Hepatic stellate cell (primary cell): ENCODE results near the gene KRTAP10-9.
"Not testable (repeated sequence)": the region's sequence is repeated elsewhere in the genome, so short reads cannot be mapped to it uniquely, and the experiment has no call there.

Experiments
- DNase-seq: peaks from one replicate; pipeline ENCODE4 v3.0.0; 2011; ENCODE audit warnings: low spot score

KRTAP10-9 gene

GRCh38 chr21:44595524-44595923, 31.4 kb upstream of the KRTAP10-9 start:
- DNase-seq = no peak

DNA sequence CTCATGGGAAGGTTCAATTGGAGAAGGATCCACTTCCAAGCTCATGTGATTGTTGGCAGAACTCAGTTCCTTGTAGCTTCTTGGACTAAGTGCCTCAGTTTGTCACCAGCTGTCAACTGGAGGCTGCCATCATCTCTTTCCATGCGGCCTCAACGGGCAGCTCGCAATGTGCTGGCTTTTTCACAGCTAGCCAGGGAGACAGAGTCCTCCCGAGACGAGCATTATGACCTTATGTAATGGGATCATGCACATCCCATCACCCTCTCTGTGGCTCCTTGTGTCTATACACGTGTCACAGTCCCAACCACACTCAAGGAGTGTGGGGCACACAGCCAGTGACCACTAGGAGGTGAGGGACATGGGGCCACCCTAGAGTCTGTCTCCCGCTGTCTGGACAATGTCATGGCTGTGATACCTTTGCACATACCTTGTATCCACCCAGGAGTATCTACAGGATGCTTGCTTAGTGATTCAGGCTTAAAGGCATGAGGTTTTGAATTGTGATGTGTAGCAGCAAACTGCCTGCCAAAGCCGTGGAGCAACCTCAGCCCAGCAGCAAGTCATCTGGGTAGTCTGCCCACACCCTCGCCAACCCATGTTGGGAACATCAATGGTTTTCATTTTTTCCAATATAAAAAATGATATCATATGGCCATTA, 30.7 kb upstream of the KRTAP10-9 start:
- no peak for DNase-seq

- DNase-seq = no peak
Measured at GRCh38 chr21:44598061-44598460, 28.8 kb upstream of the KRTAP10-9 start.

DNA sequence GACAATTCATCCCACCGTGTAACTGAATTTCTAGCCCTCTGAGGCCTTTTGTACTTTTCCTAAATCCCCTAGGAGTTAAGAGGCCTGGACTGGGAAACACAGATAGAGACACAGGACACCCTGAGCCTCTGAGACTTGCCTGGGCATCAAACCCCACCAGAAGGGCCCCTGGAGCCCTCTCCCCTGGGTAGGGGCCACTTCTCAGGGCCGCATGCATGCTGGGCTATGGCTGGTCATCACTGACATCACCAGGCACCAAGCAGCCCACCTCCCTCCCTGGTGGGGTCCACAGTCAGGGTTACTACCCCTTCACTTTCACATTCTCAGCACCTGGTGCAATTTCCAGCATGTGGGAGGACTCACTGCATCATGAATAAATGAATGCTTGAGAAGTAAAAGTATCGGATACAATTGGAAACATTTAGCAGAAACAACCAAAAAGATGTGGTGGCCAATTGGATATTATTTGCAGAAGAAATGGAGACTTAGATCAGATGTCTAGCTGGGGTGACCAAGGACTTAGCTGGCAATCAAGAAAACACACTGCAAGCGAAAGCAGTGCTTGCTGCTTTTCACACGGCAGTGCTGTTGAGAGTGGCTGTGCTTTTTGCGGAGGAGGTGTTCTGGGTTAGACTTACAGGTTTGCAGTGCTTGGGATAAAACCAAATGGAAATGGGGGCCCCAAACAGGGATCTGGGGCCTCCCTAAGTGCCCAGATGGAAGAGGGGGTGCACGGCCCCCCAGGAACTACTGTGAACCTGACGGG, 27.4 kb upstream of the KRTAP10-9 start:
- no peak for DNase-seq

- not testable (repeated sequence) for DNase-seq
Measured at GRCh38 chr21:44600118-44600978, 26.5 kb upstream of the KRTAP10-9 start, which contains the start of gene KRTAP10-7. KRTAP10-7 (plus strand) TSS chr21:44600597; CDS start chr21:44600622, 25 bp downstream.

DNA sequence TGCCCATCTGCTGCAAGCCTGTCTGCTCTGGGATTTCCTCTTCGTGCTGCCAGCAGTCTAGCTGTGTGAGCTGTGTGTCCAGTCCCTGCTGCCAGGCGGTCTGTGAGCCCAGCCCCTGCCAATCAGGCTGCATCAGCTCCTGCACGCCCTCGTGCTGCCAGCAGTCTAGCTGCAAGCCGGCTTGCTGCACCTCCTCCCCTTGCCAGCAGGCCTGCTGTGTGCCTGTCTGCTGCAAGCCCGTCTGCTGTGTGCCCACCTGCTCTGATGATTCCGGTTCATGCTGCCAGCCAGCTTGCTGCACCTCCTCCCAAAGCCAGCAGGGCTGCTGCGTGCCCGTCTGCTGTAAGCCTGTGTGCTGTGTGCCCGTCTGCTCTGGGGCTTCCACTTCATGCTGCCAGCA, 25.8 kb upstream of the KRTAP10-9 start:
- not testable (repeated sequence) for DNase-seq

GRCh38 chr21:44601596-44602462, 25.1 kb upstream of the KRTAP10-9 start:
- no peak for DNase-seq

- DNase-seq = no peak
Measured at GRCh38 chr21:44602463-44602850, 24.4 kb upstream of the KRTAP10-9 start.

DNA sequence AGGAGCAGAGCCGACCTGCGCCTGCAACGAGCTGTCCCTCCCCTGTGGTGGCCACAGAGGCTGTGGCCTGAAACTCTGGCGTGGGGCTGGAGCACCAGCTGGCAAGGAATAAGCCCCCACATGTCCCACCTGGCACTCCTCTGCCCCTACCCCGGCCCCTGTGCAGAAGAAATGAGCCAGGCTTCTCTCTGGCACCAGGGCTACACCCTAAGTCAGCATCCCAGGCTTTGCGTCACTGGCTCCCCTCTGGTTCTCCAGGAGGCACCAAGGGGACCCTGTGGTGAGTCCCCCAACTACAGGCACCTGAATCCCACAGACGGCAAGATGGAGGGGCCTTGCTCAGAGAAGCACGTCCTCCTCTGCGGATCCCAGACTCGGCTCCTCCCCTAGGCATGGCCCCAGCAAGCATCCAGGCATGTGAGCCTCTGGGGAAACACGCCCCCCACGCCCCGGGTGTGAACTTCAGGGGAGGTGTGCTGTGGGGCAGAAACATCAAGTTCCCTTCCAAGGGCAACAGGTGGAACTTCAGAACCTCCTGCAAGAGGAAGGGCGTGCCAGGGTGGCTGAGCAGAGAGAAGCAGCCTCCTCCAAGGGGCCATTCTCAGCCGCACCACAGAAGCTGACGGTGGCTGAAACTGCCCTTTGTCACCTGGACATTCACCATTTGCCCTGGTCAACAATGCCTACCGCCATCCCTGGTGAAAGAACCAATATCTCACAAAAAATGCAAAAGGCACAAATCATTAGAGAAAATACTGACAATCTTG, 23.6 kb upstream of the KRTAP10-9 start:
- DNase-seq = no peak

- DNase-seq = no peak
Measured at GRCh38 chr21:44603911-44604310, 23.0 kb upstream of the KRTAP10-9 start.

- DNase-seq = no peak
Measured at GRCh38 chr21:44606495-44606894, 20.4 kb upstream of the KRTAP10-9 start.

GRCh38 chr21:44609193-44609592, 17.7 kb upstream of the KRTAP10-9 start:
- DNase-seq = no peak

DNA sequence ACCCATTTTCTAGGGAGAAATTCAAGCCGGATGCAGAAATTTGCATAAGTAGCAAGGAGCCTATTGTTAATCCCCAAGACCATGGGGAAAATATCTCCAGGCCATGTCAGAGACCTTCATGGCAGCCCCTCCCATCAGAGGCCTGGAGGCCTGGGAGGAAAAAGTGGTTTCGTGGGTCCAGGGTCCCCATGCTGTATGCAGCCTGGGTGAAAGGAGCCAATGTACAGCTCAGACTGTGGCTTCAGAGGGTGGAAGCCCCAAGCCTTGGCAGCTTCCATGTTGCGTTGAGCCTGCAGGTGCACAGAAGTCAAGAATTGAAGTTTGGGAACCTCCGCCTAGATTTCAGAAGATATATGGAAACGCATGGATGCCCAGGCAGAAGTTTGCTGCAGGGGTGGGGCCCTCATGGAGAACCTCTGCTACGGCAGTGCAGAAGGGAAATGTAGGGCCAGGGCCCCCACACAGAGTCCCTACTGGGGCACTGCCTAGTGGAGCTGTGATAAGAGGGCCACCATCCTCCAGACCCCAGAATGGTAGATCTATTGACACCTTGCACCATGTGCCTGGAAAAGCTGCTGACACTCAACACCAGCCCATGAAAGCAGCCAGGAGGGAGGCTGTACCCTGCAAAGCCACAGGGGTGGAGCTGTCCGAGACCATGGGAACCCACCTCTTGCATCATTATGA, 16.6 kb upstream of the KRTAP10-9 start:
- DNase-seq = not testable (repeated sequence)

GRCh38 chr21:44611551-44611950, 15.3 kb upstream of the KRTAP10-9 start:
- DNase-seq = no peak

DNA sequence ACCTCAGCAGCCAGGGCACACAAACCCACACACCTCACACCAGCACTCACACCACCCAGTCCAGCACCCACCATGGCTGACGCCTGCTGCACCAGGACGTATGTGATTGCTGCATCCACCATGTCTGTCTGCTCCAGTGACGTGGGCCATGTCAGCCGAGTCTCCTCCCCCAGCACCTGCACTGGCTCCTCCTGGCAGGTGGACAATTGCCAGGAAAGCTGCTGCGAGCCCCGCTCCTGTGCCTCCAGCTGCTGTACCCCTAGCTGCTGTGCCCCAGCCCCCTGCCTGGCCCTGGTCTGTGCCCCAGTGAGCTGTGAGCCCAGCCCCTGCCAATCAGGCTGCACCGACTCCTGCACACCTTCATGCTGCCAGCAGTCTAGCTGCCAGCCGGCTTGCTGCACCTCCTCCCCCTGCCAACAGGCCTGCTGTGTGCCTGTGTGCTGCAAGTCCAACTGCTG, 14.8 kb upstream of the KRTAP10-9 start, which contains the start of gene KRTAP10-8:
KRTAP10-8 (plus strand) TSS at position 51 of the 458 bp plus-strand sequence; CDS start at position 73, 22 bp downstream.
- no peak for DNase-seq

DNA sequence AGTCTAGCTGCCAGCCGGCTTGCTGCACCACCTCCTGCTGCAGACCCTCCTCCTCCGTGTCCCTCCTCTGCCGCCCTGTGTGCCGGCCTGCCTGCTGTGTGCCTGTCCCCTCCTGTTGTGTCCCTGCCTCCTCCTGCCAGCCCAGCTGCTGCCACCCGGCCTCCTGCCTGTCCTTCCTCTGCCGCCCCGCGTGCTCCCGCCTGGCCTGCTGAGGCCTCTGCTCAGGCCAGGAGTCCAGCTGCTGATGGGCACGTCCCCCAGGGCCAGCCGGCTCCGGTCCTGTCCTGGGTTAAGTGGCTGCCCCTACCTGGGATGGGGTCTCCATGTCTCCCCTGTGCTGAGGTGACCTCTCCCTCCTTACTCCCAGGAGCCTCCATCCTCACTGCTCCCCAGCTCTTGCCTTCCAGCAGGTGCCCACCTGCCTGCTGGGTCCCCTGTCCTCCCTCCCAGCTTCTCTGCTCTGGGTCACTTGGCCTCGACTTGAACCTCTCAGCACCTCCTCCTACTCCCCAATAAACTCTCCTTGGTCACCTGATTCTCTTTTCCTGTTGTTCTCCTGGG, 14.1 kb upstream of the KRTAP10-9 start:
- DNase-seq = no peak

DNA sequence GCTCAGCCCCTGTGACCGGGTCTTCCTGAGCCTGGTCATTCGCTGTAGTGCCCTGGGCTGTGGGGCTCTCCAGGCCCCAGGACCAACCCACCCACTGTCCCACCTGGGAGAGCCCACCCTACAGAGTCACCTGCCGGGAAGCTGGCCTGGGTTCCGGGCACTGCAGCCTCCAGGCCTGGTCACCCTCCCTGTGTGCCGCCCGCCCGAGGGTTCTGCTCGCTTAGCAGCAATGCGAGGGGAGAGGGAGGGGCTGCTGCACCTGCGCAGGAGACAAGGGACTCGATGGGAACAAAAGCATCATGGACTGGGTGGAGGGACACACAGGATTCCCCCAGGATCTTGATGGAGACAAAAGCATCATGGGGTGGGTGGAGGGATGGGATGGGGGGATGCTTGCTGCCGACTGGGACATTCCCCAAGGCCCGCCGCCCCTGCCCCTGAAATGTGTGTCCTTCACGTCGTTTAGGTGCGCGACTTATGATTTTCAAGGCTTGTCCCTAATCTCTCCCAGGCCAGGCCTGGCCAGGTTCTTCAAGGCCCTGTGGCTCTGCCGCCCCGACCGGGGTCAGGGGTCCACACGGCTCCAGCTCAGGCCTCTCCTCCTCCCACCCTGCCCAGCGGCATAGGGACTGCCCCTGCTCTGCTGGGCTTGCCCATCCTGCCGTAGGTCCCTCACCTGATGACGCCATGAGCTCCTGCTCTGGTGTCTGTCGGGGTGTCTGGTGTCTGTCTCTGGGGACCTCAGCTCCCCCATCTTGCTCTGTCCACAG, 13.3 kb upstream of the KRTAP10-9 start:
- no peak for DNase-seq

- no peak for DNase-seq
Measured at GRCh38 chr21:44614161-44614631, 12.7 kb upstream of the KRTAP10-9 start.

- no peak for DNase-seq
Measured at GRCh38 chr21:44614961-44615391, 11.9 kb upstream of the KRTAP10-9 start.
